ENCODE measurements around the gene SMARCA1. TPM values are rescaled to one million over a fixed set of nuclear protein-coding genes. Genes with fewer than 3 reads are reported as not detected.
"Not testable (repeated sequence)": the region's sequence is repeated elsewhere in the genome, so short reads cannot be mapped to it uniquely, and the experiment has no call there.

SMARCA1 gene
- total RNA-seq, 1 donor from 2014 or later, result 116 TPM

- Mint-ChIP-seq H3K36me3 (peaks cover 50% of the 10 kb centered on the region), H3K27me3 (ENCODE audit: low read depth) (no peaks in the 10 kb centered on the region)
These were observed 41.9 kb upstream of the SMARCA1 start for GRCh38 chrX:129565046-129565650.

GRCh38 chrX:129564345-129564744, 41.1 kb upstream of the SMARCA1 start:
- not testable (repeated sequence) for H3K27ac Mint-ChIP-seq; H3K27me3 Mint-ChIP-seq (ENCODE audit: low read depth); H3K9me3 Mint-ChIP-seq; H3K4me3 Mint-ChIP-seq; DNase-seq (ENCODE audit: low spot score in 2 of 2, unreplicated experiment in 2 of 2)
- H3K4me1 Mint-ChIP-seq, result peaks cover 15% of the 10 kb centered on the region
- H3K36me3 Mint-ChIP-seq, result peaks cover 50% of the 10 kb centered on the region

More at GRCh38 chrX:129565046-129565650, 41.9 kb upstream of the SMARCA1 start:
- no peak for DNase-seq (ENCODE audit: low spot score in 2 of 2, unreplicated experiment in 2 of 2)
- Mint-ChIP-seq H3K9me3 (peaks cover 4% of the 10 kb centered on the region), H3K4me3 (no peak overlapping the region), H3K4me1 (peaks cover 15% of the 10 kb centered on the region), H3K27ac (peak overlapping the region; percentile 14)
- TF ChIP-seq CTCF (IDR thresholded peaks at IDR 0.05; ENCODE audit: unreplicated experiment), result no peak

- Mint-ChIP-seq H3K4me3 (no peak overlapping the region), H3K9me3 (peaks cover 4% of the 10 kb centered on the region), H3K27me3 (ENCODE audit: low read depth) (no peaks in the 10 kb centered on the region), H3K27ac (no peak overlapping the region), H3K4me1 (peaks cover 15% of the 10 kb centered on the region), H3K36me3 (peaks cover 51% of the 10 kb centered on the region)
- TF ChIP-seq CTCF (IDR thresholded peaks at IDR 0.05; ENCODE audit: unreplicated experiment), result no peak
- no peak for DNase-seq (ENCODE audit: low spot score in 2 of 2, unreplicated experiment in 2 of 2)
These were observed 38.2 kb upstream of the SMARCA1 start for GRCh38 chrX:129561453-129561852.

GRCh38 chrX:129559783-129560182, 36.5 kb upstream of the SMARCA1 start:
- no peak overlapping the region for H3K27ac Mint-ChIP-seq
- no peak for DNase-seq (ENCODE audit: low spot score in 2 of 2, unreplicated experiment in 2 of 2)
- peaks cover 43% of the 10 kb centered on the region for H3K36me3 Mint-ChIP-seq
- TF ChIP-seq CTCF (IDR thresholded peaks at IDR 0.05; ENCODE audit: unreplicated experiment), result no peak
- no peaks in the 10 kb centered on the region for H3K27me3 Mint-ChIP-seq (ENCODE audit: low read depth)
- H3K4me3 Mint-ChIP-seq, result no peak overlapping the region
- H3K9me3 Mint-ChIP-seq, result peaks cover 4% of the 10 kb centered on the region
- no peaks in the 10 kb centered on the region for H3K4me1 Mint-ChIP-seq

GRCh38 chrX:129557844-129558480, 34.7 kb upstream of the SMARCA1 start:
- H3K36me3 Mint-ChIP-seq, result peaks cover 37% of the 10 kb centered on the region
- no peaks in the 10 kb centered on the region for H3K9me3 Mint-ChIP-seq
- no peak for DNase-seq (ENCODE audit: low spot score in 2 of 2, unreplicated experiment in 2 of 2)
- H3K4me1 Mint-ChIP-seq, result no peaks in the 10 kb centered on the region
- H3K27me3 Mint-ChIP-seq (ENCODE audit: low read depth), result no peaks in the 10 kb centered on the region
- H3K27ac Mint-ChIP-seq, result no peak overlapping the region
- H3K4me3 Mint-ChIP-seq, result no peak overlapping the region
- TF ChIP-seq CTCF (IDR thresholded peaks at IDR 0.05; ENCODE audit: unreplicated experiment), result no peak

- peaks cover 31% of the 10 kb centered on the region for H3K36me3 Mint-ChIP-seq
- no peak for DNase-seq (ENCODE audit: low spot score in 2 of 2, unreplicated experiment in 2 of 2)
- no peak for TF ChIP-seq CTCF (IDR thresholded peaks at IDR 0.05; ENCODE audit: unreplicated experiment)
- no peaks in the 10 kb centered on the region for H3K9me3 Mint-ChIP-seq
- H3K4me1 Mint-ChIP-seq, result no peaks in the 10 kb centered on the region
- no peak overlapping the region for H3K4me3 Mint-ChIP-seq
- no peak overlapping the region for H3K27ac Mint-ChIP-seq
- H3K27me3 Mint-ChIP-seq (ENCODE audit: low read depth), result no peaks in the 10 kb centered on the region
These were observed 33.6 kb upstream of the SMARCA1 start for GRCh38 chrX:129556806-129557315.

- H3K9me3 Mint-ChIP-seq; H3K4me1 Mint-ChIP-seq; DNase-seq (ENCODE audit: low spot score in 2 of 2, unreplicated experiment in 2 of 2); H3K27ac Mint-ChIP-seq; H3K4me3 Mint-ChIP-seq; H3K27me3 Mint-ChIP-seq (ENCODE audit: low read depth): not testable (repeated sequence)
- peaks cover 29% of the 10 kb centered on the region for H3K36me3 Mint-ChIP-seq
These were observed 31.5 kb upstream of the SMARCA1 start for GRCh38 chrX:129554816-129555215.
